HG02571 (cell line): Measurements from ENCODE around the gene FUOM.

Experiments used
- ATAC-seq: cut with Tn5 transposase; IDR thresholded peaks from one replicate; pipeline ENCODE4 v1.9.1; 2021; ENCODE audit warnings: mild to moderate bottlenecking, moderate library complexity; ENCODE audit not compliant: unreplicated experiment

The FUOM gene

DNA sequence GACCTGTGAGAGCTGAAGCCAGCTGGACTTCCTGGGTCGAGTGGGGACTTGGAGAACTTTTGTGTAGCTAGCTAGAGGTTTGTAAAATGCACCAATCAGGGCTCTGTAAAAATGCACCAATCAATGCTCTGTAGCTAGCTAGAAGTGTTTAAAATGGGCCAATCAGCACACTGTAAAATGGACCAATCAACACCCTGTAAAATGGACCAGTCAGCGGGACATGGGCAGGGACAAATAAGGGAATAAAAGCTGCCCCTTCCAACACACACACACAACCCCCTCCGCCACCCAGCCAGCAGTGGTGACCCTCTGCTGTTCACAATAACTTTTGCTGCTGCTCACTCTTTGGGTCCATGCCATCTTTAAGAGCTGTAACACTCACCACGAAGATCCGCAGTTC lies 42.0 kb downstream of the FUOM start:
- no peak for ATAC-seq

DNA sequence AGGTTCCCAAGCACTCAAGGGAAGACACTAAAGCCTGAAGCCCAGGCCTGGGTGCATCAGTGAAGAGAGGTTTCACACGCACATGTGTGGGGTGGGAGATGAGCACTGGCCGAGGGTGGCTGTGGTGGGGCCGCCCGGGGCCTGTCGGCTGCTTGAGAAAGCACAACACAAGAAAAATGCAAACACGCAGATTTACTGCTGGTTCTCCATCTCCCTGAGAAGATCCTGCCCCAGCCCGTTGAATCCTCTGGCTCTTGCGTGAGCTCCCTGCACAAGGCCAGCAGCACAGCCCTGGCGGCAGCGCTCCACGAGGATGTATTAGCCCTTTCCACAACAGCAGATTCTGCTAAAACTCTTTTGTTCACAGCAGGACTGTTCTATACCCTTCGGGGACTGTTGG lies 42.9 kb downstream of the FUOM start:
- ATAC-seq, result no peak

DNA sequence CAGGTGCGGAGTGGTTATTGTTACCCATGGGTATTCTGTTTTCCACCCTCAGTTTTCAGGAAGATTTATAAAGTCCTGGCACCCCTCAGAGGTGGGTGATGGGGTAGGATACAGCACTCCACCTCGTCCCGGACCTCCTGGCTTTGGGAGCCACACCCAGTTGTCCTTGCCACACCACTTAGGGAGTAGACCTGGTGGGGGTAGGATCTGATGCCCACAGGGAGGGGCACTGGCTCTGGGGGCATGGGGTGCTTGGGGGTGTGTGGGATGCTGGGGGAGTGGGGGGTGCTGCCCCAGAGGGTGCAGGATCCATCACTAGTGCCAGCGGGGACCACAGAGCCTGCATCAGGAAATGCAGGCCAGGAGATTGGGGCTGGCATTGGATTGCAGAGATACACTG lies 44.6 kb downstream of the FUOM start:
- no peak for ATAC-seq

DNA sequence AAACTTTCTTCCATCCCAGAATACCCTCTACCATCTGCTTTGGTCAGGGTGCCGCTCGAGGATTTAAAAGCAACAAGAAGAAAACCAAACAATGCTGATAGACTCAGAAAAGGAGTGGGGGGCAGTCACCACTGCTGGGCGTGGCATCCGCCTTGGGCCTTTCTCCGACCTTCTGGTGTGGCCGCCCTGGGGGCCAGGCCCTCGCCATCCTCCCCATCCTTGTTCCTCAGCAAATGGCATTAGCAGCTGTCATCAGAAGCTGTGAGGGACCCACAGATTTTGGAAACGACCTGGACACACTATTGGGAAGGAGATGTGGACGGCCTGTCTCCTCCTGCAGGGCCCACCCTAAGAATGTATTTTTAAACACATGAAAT lies 45.1 kb downstream of the FUOM start:
- ATAC-seq, result no peak

DNA sequence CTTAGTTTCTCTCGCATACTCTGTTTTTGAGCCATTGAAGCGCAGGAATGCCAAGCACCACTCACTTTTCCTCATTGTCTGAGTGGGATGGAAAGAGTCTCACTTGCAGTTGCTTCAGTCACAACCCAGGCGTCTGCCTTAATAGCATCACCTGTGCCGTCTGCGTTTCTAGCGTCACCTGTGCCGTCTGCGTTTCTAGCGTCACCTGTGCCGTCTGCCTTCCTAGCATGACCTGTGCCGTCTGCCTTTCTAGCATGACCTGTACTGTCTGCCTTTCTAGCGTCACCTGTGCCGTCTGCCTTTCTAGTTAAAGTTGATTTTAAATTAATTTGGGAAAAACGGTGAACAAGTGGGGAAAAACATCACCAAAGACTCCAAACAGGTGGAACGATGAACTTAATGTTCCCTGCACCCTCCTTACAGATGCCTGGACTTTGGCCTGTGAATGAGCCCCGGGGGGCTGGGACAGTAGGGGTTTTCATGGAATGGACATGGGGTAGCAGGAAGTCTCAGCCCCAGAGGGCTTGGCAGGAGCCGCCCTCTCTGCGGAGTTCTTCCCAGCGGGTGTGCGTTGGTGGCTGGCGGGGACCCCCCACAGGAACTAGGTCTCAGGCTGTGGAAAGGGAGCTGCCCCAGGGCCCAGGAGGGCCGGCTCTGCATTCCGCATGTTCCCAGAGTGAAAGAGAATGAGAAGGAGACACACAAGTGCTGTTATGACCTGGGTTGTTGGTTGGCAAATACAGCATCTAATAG lies 45.6 kb downstream of the FUOM start:
- ATAC-seq, result no peak

DNA sequence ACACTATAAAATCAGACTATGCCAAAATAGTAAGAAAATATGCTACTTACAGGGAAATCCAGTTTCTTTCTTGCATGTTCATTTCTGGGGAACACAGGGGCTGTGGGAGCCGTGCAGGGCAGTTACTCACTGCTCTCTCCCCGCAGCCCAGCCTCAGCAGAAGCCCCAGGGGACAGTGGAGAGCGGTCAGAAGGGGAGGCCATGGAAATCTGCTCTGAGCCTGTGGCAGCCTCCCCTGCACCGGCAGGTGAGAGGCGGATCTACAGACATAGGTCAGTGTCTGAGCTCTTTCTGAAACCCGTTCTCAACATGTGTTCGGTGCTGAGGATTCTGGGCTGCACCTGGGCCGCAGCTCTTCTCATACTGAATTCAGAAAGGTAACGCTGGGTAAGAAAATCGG lies 46.2 kb downstream of the FUOM start:
- ATAC-seq, result no peak

DNA sequence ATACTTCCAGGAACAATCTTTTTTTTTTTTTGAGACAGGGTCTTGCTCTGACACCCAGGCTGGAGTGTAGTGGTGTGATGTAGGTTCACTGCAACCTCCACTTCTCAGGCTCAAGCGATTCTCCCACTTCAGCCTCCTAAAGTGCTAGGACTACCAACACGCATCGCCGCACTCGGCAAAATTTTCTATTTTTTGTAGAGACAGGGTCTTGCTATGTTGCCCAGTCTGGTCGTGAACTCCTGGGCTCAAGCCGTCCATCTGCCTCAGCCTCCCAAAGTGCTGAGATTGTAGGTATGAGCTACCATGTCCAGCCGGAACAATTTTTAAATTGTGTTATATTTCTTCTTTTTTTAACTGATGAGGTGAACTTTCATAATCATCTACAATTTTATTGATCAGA lies 47.0 kb downstream of the FUOM start:
- ATAC-seq, result no peak

DNA sequence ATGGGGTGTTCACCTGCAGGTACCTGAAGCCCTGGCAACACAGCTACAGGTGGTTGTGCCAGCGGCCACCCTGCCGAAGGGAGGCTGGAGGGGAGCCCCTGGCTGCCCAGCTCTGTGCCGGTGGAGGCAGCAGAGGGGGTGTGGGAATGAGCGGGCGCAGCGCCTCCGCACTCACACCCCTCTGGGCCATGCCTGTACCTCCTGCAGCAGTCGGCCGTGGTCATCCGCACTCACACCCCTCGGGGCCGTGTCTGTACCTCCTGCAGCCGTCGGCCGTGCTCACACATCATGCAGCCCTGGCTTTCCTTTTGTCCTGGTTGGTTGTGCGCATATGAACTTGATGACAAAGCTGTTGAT lies 47.4 kb downstream of the FUOM start:
- no peak for ATAC-seq

DNA sequence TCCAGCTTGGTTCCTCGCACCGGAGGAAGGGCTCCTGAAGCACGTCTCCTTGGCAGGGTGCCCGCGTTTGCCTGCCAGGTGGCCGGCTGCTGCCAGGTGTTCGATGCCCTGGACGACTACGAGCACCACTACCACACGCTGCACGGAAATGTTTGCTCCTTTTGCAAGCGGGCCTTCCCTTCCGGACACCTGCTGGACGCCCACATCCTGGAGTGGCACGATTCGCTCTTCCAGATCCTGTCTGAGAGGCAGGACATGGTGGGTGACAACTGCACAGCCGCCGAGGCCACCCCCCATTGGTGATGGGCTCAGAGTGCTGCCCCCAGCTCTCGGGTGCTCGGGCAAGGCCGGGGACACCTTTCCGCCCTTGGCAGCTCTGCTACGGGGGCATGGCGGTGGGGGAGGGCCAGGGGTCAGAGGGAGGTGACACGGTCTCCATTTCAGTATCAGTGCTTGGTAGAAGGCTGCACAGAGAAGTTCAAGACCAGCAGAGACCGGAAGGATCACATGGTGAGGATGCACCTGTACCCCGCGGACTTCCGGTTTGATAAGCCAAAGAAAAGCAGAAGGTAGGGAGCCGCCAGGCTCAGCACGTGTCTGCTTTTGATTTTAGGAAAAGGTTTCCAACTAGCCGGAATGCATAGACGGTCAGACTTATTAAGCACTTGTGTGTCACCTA lies 48.0 kb downstream of the FUOM start:
- ATAC-seq, result no peak

DNA sequence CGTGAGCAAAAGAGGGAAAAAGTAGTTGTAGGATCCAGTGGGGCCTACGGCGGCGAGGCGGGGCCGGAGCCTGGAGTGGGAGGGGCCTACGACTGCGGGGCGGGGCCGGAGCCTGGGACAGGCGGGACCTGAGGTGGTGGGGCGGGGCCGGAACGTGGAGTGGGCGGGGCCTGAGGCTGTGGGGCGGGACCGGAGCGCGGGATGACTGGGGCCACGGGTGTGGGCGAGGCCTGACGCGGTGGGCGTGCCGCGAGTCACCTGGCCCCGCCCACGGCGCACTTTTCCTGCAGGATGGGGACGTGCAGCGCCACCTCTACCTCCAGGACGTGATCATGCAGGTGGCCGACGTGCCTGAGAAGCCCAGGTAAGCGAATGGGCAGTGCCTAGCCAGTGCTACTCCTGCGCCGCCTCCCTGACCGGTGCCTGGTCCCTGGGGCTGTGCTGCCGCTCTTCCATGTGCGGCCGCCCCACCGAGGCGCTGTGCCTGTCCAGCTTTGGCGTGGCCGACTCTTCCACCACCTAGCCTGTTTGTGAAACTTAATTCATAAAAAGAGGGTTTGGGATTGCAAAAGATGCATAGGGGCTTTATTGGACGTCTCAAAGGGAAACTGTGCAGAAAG lies 48.6 kb downstream of the FUOM start:
- peak; percentile 65 for ATAC-seq

DNA sequence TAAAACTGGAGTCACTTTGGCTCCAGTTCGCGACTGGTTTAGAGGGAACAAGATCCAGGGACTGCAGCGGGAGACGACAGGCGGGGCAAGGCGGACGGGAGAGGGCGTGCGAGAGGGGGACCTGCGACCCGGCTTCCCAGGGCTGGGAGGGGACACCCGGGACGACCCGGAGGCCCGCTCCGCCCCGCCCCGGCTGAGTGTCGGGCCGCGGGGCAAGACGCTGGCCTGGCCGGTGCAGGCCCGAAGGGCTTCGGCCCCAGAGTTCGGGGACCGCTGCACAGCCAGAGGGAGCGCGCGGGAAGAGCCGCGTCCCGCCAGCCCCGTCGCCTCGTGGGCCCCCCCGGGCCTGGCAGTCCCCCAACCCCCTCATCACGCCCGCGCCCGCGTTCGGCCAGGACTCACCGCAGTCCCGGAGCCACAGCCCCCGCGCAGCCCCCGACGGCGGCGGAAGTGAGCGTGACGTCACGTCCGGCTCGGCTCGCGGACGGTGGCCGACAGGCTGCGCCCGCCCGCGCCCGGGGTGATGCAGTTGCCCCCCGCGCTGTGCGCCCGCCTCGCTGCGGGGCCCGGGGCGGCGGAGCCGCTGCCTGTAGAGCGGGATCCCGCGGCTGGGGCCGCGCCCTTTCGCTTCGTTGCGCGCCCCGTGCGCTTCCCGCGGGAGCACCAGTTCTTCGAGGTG lies 49.3 kb downstream of the FUOM start, which contains the start of the genes TUBGCP2 and ZNF511:
TUBGCP2 (minus strand) TSS at position 452 of the 679 bp plus-strand sequence. CDS start 5,931 bp downstream, outside the sequence.
ZNF511 (plus strand) TSS at position 494 of the 679 bp plus-strand sequence; CDS start at position 524, 30 bp downstream.
- peak; percentile 82 for ATAC-seq

DNA sequence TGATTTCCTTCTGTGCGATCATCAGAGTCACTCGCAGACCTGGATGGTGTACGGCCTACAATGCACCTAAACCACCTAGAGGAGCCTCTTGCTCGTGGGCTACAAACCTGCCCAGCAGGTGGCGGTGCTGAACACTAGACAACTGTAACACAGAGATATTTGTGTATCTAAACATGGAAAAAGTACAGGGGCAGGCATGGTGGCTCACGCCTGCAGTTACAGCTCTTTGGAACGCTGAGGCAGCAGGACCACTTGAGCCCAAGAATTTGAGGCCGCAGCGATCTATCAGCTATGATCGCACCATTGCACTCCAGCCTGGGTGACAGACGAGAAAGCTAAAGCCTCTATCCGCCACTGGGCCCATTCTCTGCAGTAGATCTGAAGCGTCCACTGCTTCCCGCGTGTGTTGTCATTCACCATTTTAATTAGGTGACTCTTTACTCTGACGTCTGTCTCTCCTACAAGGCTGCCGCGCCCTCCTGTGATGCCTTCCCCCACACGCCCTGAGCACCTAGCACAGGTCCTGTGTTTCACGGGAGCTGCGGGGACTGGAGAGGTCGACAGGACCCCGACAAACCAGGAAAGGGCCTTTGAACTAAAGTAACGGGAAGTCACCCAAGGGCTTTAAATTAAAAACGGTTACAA lies 49.9 kb downstream of the FUOM start:
- no peak for ATAC-seq

DNA sequence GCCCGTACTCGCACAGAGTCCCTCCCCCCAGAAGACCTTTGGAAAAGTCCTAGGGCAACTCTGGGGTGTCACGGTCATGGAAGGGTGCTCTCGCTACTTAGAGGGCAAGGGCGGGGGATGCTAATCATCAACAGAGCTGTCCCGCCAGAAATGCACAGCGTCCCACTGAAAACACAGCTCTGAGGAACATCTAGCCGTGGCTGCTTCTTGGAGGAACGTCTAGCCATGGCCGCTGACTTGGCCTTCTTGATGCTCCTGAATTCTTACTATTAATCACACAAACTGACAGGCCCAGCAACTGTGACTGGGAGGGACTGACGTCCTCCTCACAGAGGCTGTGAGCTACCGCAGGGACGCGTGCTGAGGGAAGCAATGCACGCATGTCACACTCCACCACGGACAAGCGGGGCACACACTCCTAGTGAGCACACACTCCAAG lies 50.9 kb downstream of the FUOM start:
- ATAC-seq, result no peak

DNA sequence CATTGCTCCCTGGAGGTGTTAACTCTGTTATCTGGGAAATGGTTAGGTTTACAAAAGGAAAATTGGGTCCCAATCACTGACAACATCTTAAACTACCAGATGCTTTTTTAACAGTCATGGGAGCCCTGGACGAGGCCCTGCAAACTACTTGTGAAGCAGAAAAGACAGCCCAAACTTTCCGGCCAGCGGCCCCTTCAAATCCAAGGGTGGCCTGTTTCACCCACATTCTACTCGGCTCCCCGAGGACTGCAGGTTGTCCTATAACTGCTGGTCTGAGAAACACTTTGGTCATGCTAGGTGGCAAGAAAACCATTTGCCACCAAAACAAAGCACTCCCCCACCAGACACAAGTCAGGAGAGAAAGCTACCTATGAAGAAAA lies 51.7 kb downstream of the FUOM start:
- no peak for ATAC-seq
